HG03439 (cell line): ENCODE data around the gene RNF150.
"Not testable (repeated sequence)": the region's sequence is repeated elsewhere in the genome, so short reads cannot be mapped to it uniquely, and the experiment has no call there.

ENCODE experiments used
- ATAC-seq: cut with Tn5 transposase; IDR thresholded peaks from one replicate; pipeline ENCODE4 v1.9.1; 2021; ENCODE audit warnings: mild to moderate bottlenecking, moderate library complexity; ENCODE audit not compliant: unreplicated experiment

The RNF150 gene

DNA sequence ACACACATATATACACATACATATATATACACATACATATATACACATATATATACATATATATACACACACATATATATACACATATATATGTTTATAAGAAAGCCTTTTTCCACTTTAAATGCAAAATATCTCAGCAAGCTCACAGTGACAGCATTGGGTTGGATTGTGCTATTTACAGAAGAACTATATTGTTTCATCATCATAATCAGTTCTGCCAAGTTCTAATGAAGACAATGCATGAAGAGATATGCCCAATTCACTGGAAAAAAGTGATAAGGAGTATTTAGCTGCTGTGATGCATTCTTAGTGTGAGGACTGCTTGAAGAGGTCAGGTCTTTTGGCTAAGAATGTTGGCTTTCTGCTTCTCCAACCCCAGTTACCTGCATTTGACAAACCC lies 54.4 kb downstream of the RNF150 start:
- no peak for ATAC-seq

DNA sequence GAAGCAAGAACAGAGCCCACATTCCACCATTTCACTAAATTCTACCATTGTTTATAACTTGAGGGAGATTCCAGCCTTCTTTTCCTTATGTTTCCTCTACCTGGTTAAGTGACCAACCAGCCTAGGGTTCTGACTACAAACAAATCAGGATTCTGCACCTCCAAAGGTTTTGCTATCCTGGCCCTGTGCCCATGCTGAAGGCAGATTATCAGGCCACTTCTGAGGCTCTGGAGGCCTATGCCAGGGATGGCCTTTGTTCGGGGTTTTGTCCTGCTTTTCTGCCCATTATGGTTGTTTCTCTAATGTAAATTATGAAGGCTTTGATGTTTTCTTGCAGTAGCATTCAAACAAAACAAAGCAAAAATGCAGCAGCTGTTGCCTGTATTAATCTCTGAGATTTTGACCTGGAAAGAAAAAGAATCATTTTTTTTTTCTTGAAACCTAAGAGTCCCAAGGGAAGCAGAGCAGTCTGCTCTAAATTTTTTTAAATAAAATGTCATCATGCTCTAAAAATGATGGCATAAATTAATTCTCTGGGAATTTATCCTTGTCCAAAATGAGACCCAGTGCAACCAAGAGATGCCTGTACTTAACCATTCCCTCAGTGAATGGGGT lies 55.6 kb downstream of the RNF150 start:
- ATAC-seq, result no peak

DNA sequence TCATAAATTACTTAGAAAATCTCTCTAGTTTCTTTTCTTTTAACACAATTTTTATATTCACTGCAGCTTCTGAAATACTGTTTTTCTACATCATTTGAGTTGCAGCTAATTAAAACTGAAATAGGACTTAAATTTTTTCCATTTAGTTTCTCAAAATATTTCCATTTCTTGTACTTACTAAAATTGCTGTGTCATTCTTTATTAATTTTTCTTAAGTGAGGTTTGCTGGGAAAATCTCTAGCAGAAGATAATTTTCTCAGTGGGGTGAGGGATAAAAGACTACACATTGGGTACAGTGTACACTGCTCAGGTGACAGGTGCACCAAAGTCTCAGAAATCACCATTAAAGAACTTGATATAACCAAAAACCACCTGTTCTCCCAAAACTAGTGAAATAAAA lies 57.7 kb downstream of the RNF150 start:
- no peak for ATAC-seq

DNA sequence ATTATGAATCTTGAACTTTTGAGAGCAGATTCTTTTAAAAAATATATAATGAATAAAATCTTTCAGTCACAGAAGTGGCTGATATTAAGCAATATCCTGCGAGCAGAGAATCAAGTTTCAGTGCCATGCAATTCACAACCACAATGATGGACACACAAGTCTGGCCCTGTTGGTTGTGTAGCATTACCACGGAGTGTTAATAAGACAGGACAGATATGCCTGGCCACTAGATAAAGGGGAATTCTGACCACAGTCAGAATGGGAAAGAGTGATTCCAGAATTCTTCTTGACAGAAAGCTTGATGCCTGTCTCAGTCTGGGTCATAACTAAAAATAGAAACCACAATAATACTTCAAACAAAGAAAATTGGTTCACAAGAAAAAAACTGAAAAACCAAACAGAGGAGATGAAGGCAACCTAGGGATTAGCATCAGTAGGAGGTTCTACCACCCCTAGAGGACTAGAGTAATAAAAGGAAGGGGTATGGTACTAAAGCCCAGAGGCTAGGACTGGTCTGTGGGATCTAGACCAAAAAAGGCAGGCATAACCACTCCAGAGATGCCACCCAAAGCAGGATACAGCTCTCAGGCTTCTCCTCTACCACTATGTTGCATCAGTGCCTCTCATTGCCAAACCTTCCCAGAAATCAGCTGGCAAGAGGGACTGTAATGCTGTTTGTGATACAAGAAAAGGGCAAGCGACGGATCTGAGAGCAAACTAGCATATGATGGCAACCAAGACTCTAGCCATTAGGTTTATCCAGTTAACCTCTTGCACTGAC lies 59.0 kb downstream of the RNF150 start:
- no peak for ATAC-seq

DNA sequence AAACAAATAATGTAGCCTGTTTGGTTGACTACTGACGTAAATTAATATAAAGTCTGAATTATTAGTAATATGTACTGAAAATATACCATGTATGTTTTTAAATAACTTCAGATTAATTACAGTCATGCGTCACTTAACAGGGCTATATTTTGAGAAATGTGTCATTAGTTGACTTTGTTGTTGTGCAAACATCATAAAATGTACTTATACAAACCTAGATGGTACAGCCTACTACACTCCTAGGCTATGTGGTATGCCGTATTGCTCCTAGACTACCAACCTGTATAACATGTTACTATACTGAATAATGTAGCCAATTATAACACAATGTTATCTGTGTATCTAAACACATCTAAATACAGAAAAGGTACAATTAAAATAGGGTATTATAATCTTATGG lies 66.6 kb downstream of the RNF150 start:
- no peak for ATAC-seq

DNA sequence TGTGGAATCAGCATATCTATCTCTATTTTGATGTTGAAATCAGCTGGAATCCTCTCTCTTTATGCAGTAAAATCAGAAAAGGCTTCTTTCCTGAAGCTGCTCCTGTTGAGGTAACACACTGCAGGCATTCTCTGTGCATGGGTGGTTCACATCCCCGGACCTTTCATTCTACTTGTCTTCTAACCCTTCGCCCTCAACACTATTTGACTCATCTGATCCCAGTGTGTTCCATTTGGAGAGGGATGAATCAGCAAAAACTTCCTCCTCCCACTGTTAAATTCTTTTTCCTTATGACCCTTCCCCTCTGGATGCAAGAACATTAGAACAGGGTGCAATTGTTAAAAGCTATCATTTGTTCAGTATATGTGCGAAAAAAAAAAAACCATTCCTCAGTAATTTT lies 67.4 kb downstream of the RNF150 start:
- no peak for ATAC-seq

DNA sequence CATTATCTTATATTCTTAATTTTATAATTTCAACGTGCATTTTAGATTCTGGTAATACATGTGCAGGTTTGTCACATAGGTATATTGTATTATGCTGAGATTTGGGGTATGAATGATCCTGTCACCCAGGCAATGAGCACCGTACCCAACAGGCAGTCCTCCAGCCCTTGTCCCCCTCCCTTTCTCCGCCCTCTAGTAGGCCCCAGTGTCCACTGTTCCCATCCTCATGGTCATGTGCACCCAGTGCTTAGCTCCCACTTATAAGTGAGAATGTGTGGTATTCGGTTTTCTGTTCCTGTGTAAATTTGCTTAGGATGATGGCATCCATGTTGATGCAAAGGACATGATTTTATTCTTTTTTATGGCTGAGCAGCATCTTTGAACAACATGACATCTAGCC lies 70.6 kb downstream of the RNF150 start:
- no peak for ATAC-seq

DNA sequence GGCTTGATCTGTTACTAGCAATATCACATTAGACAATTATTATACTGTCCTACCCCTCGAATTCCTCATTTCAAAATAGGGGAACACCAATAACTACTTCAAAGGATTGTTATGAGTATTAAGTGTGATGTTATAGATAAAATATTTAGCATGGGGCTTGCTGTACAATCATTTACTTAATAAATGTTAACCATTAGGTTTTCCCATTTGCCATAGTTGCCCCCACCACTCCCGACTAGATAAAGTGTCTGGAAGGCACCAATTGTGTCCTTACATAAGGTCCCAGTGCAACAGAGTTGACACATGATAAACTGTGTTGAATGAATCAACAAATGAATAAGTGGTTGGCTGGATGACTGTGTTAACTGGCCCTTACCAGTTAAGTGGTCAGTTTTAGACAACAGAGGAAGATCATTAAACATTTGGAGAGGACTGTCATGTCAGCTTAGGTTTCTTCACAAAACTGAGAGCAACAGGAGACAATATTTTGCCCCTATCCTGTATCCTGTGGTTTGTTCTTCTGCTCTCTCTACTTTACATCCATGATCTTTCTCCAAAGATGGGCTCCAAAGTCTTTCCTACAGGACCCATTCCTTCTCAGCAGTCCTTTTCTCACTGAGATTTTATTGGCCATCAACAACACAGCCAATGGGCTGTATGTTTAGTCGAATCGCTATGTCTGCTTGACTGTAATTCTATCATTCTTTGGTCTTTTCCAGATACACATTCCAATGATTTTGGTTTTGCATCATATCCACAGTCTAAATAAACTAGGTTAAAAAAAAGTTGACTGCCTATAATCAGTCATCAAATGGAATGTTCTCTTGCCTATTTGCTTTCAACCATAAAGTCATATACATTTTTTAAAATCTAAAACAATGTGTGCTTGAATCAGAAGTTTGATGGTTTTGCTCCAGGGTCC lies 74.4 kb downstream of the RNF150 start:
- ATAC-seq, result no peak

DNA sequence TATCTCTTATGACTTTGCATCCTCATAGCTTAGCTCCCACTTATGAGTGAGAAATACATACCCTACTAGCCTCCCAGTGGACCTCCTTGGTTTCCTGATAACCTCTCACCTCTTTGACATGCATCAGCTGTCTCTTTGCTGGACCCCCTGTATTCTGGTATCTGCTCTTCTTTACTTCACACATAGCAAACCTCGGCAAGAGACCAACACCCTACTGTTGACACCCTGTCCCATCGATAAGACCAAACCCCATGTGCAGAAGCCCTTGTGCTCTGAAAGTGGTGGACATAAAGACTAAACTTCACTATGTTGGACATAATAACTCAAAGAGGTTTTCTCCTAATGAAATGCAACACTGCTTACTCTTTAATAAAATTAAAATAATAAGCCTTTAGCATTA lies 75.7 kb downstream of the RNF150 start:
- ATAC-seq, result no peak

DNA sequence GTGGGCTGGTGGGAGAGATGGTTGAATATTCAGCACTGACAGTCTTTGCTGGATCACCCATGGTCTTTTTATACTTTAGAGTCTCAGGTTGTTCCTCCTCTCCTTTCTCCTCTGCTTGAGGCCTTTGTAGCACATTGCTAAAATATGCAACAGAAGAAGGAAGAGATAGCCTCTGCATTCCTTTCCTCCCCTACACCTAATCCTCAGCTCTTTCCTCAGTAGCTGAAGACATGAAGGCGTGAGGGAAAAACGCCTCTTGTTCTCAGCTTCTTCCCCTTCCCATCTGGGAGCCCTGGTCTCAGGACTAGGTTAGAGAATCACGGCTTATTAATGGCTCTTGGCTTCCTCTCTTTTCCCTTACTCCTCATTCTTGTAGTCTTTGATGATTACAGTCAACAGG lies 76.8 kb downstream of the RNF150 start:
- ATAC-seq, result no peak

DNA sequence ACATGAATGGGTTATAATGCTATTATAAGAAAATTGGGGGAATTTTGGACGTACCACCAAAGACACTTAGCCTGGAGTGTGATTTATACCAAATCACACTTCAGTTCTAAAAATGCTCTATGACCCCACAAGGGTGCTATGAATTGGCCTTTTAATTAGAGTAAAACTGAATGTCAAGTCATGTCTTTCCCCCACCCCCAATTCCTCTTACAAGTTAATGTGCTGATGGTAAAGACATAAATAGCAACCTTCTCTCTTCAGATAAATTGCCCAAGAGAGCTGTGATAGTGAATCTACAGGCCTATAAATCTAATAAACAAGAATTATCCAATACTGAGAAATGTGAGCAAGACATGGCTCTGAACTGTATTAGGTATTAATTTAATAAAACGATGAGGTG lies 78.8 kb downstream of the RNF150 start:
- no peak for ATAC-seq

DNA sequence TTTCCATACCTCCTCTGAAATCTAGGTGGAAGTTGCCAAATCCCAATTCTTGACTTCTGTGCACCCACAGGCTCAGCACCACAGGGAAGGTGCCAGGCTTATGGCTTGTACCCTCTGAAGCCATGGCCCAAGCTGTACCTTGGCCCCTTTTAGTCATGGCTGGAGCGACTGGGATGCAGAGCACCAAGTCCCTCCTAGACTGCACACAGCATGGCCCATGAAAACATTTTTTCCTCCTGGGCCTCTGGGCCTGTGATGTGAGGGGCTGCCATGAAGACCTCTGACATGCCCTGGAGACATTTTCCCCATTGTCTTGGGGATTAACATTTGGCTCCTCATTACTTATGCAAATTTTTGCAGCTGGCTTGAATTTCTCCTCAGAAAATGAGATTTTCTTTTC lies 82.3 kb downstream of the RNF150 start:
- not testable (repeated sequence) for ATAC-seq

DNA sequence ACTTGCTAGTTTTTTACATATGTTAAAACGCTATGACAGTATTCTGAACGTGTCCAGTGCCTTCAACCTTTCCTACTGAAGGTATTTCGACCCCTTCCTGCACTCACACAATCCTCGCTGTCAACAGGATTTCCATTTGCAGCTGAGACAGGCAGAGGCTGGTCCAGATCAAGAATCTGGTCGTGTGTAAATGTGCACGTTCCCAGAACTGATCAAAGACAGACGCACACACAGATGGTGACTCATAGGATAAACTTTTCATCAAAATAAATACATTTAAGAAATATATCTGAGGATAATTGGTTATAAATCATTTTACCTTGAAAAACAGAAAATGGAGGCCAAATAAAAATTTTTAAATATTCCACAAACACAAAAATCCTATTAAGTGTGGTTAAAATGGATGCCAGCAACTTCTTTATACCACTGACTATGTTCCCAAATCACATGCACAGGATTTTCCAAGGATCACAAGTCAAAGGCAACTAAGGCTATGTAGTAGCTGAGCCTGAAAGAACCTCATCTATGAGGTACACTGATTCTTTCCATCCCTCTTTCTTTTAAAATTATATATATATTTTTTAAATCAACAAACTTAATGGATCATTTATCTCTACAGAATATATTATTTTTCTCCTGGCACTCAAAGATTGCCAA lies 85.9 kb downstream of the RNF150 start:
- no peak for ATAC-seq

DNA sequence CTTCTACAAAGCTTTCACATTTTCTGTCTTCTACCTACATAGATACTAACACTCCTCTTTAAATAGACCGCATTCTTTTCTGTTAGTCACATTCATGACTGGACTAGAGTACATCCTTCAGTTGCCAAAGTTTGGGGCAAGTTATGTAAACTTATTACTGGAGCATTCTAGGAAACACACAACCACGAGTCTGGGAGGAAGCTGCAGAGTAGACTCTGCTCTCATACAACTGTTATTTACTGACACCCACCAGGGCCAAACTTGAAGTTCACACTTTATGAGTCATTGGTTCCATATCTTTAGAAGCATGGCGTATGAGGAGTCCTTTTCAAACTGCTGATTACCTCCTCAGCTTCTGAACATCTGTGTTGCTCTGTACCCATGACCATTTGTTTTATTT lies 87.0 kb downstream of the RNF150 start:
- ATAC-seq, result no peak

DNA sequence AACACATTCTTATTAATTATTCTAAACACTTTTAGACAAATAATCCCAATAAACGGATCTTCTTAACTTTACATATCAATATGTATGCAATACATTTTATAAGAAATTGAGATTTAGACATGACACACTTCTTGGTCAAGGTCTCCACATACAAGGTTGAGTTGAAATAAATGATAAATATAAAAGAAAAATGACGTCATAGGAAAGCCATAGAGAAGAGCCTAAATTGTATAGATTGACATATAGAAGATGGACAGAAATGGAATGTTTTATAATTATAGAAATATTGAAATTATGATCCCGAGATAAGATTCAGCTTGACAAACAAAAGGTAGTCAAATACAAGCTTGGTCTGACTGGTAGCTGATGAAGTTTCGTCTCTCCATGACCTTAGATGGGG lies 87.4 kb downstream of the RNF150 start:
- no peak for ATAC-seq

DNA sequence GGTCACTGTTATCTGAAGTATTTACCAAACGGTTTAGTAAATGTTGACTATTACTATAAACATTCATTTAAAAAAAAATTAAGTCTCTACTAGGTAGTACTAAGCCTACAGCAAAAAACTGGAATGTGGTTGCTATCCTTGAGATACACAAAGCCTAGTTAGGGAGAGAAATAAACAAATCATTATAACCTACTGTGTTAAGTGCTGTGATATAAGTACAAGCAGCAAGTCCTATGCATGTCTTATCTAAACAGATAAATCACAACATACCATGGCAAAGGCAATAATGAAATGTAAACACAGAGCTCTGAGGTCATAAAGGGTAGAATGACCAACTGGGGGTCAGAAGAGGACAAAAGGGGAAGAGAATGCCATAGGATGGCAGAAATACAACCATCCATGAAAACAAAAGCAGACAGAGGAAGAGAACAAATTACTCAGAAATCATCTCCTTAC lies 92.2 kb downstream of the RNF150 start:
- ATAC-seq, result no peak

DNA sequence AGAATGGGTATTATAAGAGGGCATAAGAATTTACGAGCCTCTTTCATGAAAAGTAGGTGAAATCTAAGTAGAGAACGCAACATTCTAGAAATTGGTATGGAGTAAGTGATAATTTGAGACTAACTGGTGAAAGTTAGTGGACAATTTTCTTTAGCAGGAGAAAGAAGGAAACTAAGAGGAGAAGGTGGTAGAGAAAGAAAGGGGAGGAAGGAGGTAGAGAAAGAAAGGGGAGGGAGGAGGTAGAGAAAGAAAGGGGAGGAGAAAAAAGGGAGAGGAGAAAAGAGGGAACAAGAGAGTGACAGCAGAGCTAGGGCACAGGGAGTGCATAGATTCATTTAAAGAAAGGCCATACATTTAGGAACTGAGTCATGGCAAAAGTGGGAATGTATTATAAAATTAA lies 94.1 kb downstream of the RNF150 start:
- ATAC-seq, result no peak

DNA sequence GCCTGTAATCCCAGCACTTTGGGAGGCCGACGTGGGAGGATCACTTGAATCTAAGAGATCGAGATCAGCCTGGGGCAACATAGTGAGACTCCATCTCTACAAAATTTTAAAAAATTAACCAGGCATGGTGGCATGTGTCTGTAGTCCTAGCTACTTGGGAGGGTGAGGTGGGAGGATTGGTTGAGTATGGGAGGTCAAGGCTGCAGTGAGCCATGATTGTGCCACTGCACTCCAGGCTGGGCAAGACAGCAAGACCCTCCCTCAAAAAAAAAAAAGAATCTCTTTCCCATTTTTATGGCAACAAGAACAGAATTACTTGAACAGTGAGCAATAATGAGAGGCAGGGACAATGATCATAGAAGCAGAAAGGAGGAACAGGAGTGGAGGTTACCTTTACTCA lies 94.8 kb downstream of the RNF150 start:
- no peak for ATAC-seq

DNA sequence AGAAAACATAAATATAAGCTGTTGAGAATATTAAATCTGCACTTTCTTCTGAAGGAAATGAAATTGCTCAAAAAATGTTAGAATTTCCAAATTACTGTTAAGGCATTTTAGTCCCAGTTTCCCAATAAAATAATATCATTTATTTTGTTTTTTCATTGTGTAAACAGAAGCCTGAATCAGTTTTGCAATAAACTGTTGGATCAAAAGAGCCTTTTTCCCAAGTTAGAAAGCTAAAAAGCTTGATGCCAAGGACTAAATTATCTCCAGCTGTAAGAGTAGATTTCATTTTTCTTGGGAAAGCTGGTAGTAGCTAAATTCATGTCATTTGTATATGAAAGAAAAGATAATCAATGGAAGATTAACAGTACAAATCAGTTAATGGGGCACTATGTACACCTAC lies 95.8 kb downstream of the RNF150 start:
- no peak for ATAC-seq

DNA sequence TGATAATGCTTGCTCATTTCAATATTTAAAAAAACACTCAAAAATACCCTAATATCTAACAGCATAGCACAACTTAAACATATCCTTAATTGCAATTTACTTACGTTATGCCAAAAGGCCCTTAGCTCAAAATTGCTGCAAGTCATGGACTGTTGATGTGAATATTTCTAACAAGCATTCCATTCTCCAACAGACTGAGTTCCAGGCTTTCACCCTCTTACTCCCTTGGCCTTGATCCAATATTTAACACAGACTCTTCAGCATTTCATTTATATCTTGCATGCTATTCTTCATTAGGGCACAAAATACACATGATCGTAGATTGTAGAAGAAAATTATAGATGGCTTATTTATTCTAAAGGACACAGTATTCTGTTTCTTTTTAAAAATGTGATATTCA lies 96.5 kb downstream of the RNF150 start:
- ATAC-seq, result no peak

DNA sequence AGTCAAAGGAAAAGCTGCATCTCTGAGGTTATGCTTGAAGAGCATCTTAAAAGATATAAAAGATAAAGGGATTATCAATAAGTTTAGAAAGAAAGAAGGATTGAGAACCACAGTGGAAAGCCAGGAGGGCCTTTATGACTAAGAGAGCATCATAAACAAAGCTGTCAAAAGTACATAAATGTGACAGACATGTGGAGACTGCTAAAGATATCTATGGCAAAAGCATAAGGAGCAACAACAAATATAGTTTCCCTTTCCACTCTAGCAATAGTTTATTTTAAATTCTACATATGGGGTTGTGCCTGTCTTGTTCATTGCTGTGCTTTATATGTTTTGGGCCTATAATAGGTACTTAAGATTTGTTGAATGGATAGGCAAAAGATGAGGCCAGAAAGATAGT lies 97.3 kb downstream of the RNF150 start:
- ATAC-seq, result no peak
